Caco-2 (cell line): Measurements from ENCODE around the gene EIF2B1. TPM values are rescaled to one million over a fixed set of nuclear protein-coding genes. Genes with fewer than 3 reads are reported as not detected.
A peak's percentile ranks its signal among the peaks of the same experiment; 100 is the strongest.

Source experiments
- BruUV-seq: library from RNA; stranded (reverse); fragments of 400-500 nt; replicated peaks from 2 replicates; lab custom pipeline; 2021; lab: Mats Ljungman, UMichigan
- CTCF ChIA-PET: fragments of 300-600 bp; sonication (Branson Sonifier 250); formaldehyde crosslinking; loops from one replicate; lab custom pipeline; 2022; ENCODE audit warnings: antibody characterized with exemption; lab: Charles Lee
- POLR2A ChIA-PET: fragments of 300-600 bp; sonication (Branson Sonifier 250); formaldehyde crosslinking; loops from one replicate; lab custom pipeline; 2022; ENCODE audit warnings: antibody characterized with exemption; lab: Charles Lee
- DNase-seq, 2 experiments: peaks; one replicate each; pipeline versions ENCODE4 v3.0.0 to v3.0.0-alpha.2; 2020 to 2022
- H3K27me3 ChIP-seq: replicated peaks from 2 replicates; pipeline ENCODE4 v1.6.0; 2011; ENCODE audit warnings: low read length; ENCODE audit not compliant: control insufficient read depth, insufficient read depth
- H3K36me3 ChIP-seq: 2 replicates; pipeline ENCODE4 v1.5.1; 2011; ENCODE audit warnings: low read length; ENCODE audit not compliant: control insufficient read depth, insufficient read depth
- H3K4me1 ChIP-seq: fragments of 250-450 bp; sonication (Bioruptor Pico); 2 replicates; pipeline ENCODE4 v1.5.1; 2020; ENCODE audit warnings: mild to moderate bottlenecking
- H3K4me3 ChIP-seq: 2 replicates; pipeline ENCODE4 v1.5.1; 2011; ENCODE audit warnings: low read depth, mild to moderate bottlenecking, control low read depth, low read length
- H3K9me3 ChIP-seq: fragments of 250-450 bp; sonication (Bioruptor Pico); 2 replicates; pipeline ENCODE4 v1.5.1; 2020; ENCODE audit warnings: mild to moderate bottlenecking, moderate library complexity
- H3K27ac Mint-ChIP-seq: one replicate; pipeline ENCODE4 v1.8.0; 2022; ENCODE audit warnings: mixed read lengths; ENCODE audit not compliant: unreplicated experiment
- H3K27me3 Mint-ChIP-seq: one replicate; pipeline ENCODE4 v1.8.0; 2022; ENCODE audit warnings: mixed read lengths; ENCODE audit not compliant: insufficient read depth, unreplicated experiment
- H3K36me3 Mint-ChIP-seq: one replicate; pipeline ENCODE4 v1.8.0; 2022; ENCODE audit warnings: mild to moderate bottlenecking, mixed read lengths; ENCODE audit not compliant: insufficient read depth, unreplicated experiment
- H3K4me1 Mint-ChIP-seq: one replicate; pipeline ENCODE4 v1.8.0; 2022; ENCODE audit warnings: low read depth, mixed read lengths; ENCODE audit not compliant: unreplicated experiment
- H3K4me3 Mint-ChIP-seq: one replicate; pipeline ENCODE4 v1.8.0; 2022; ENCODE audit warnings: mild to moderate bottlenecking, moderate library complexity, mixed read lengths; ENCODE audit not compliant: unreplicated experiment
- H3K9me3 Mint-ChIP-seq: one replicate; pipeline ENCODE4 v1.8.0; 2022; ENCODE audit warnings: mixed read lengths; ENCODE audit not compliant: unreplicated experiment
- intact Hi-C: fragments of 100-400 bp; cut with micrococcal nuclease; formaldehyde crosslinking; loops from one replicate; pipeline ENCODE4 v1.10.0; 2022; ENCODE audit not compliant: unreplicated experiment
- total RNA-seq: library from RNA; stranded (reverse); gene quantifications from 2 replicates; pipeline ENCODE4 v1.2.3, GENCODE V29; 2022
- TF ChIP-seq, protein P1 (sequence below), 2 experiments: fragments of 200-600 bp in 1 of 2; IDR thresholded peaks; 1 replicate in 1 of 2; 2 replicates in 1 of 2; pipeline versions ENCODE4 v1.5.1 to v1.8.0; 2011 to 2022; ENCODE audit warnings: antibody characterized with exemption in 1 of 2, control low read depth in 1 of 2, inconsistent platforms in 1 of 2, low read depth in 1 of 2, low read length in 1 of 2, mild to moderate bottlenecking in 1 of 2, moderate library complexity in 1 of 2; ENCODE audit not compliant: insufficient read depth in 1 of 2, severe bottlenecking in 1 of 2, unreplicated experiment in 1 of 2

EIF2B1 gene
- total RNA-seq, 1 experiment from 2014 or later, result 62.1 TPM

DNA sequence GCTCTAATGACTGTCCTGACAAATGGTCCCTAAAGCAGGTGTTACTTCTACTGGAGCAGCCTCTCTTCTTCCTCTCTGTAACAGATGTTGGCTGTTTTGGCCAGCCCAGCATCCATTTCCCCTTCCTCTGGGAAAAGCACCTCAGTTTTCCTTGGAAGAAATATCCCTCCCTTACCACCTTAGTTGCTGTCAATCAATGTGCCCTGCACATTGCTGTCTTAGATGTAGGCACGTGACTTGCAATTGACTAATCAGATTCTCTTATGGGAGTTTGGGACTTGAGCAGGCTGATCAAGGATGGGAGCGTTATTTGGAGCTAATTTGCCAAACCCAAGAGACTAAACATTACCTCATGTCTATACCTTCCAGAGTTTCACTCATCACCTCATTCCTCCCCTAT is 61.1 kb downstream of the EIF2B1 start:
- POLR2A ChIA-PET, result interaction anchor here (0.7 kb wide), 1 partner anchor 207 kb away, joined by 3 read pairs; no protein-coding TSS in a partner anchor

DNA sequence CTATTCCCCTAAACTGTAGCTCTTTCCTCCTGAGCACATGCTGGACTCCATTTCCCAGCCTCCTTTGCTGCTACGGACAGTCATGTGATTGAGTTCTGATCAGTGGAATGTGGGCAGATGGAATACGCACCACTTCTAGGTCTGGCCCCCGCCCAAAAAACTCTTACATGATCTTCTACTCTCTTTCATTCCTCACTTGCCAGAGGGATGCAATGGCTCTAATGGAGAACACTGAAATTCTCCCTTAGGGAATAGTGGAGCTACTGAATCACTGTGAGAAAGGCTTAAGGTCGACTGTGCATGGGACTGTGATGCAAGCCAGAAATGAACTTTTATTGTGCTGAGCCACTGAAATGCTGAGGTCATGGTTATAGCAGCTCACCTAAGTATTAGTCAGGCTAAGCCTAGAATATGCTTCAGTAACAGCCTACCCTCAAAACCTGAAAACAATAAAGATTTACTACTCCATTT is 62.1 kb downstream of the EIF2B1 start:
- DNase-seq, result peak; percentile 45 to 48

More for the DNA sequence above, 61.1 kb downstream of the EIF2B1 start:
- TF ChIP-seq, protein P1, sequence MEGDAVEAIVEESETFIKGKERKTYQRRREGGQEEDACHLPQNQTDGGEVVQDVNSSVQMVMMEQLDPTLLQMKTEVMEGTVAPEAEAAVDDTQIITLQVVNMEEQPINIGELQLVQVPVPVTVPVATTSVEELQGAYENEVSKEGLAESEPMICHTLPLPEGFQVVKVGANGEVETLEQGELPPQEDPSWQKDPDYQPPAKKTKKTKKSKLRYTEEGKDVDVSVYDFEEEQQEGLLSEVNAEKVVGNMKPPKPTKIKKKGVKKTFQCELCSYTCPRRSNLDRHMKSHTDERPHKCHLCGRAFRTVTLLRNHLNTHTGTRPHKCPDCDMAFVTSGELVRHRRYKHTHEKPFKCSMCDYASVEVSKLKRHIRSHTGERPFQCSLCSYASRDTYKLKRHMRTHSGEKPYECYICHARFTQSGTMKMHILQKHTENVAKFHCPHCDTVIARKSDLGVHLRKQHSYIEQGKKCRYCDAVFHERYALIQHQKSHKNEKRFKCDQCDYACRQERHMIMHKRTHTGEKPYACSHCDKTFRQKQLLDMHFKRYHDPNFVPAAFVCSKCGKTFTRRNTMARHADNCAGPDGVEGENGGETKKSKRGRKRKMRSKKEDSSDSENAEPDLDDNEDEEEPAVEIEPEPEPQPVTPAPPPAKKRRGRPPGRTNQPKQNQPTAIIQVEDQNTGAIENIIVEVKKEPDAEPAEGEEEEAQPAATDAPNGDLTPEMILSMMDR (IDR thresholded peaks at IDR 0.05; ENCODE audit: insufficient read depth in 1 of 2, low read depth in 1 of 2, low read length in 1 of 2, severe bottlenecking in 1 of 2, unreplicated experiment in 1 of 2), result no peak
- Histone ChIP-seq H3K36me3 (no peaks in the 10 kb centered on the region), H3K4me1 (peaks cover 9% of the 10 kb centered on the region; the same call in 1 of the 2 replicates), H3K27me3 (no peaks in the 10 kb centered on the region), H3K4me3 (no peak overlapping the region), H3K9me3 (no peaks in the 10 kb centered on the region)
- no peaks in the 10 kb centered on the region for H3K36me3 Mint-ChIP-seq
- DNase-seq, result no peak
- H3K4me3 Mint-ChIP-seq, result no peak overlapping the region
- no peak overlapping the region for H3K27ac Mint-ChIP-seq
- intact Hi-C loops, result no loop called here
- no peaks in the 10 kb centered on the region for H3K9me3 Mint-ChIP-seq
- BruUV-seq, result no TSS peak
- CTCF ChIA-PET, result no interaction called here
- no peaks in the 10 kb centered on the region for H3K27me3 Mint-ChIP-seq
- H3K4me1 Mint-ChIP-seq, result peaks cover 7% of the 10 kb centered on the region

More for the DNA sequence above, 62.1 kb downstream of the EIF2B1 start:
- peaks cover 9% of the 10 kb centered on the region; the same call in 1 of the 2 replicates for H3K4me1 ChIP-seq
- ChIA-PET POLR2A (interaction anchor here (0.6 kb wide), 1 partner anchor 207 kb away, joined by 3 read pairs; no protein-coding TSS in a partner anchor), CTCF (interaction anchor here (0.6 to 1.2 kb wide), 2 partner anchors 30 to 205 kb away, joined by 3 to 6 read pairs; no protein-coding TSS in a partner anchor)
- Mint-ChIP-seq H3K27me3 (no peaks in the 10 kb centered on the region), H3K4me1 (peaks cover 7% of the 10 kb centered on the region), H3K27ac (peak overlapping the region; percentile 37), H3K9me3 (no peaks in the 10 kb centered on the region), H3K36me3 (no peaks in the 10 kb centered on the region), H3K4me3 (peak overlapping the region; percentile 26)
- BruUV-seq, result no TSS peak
- TF ChIP-seq, protein P1 (IDR thresholded peaks at IDR 0.05; ENCODE audit: insufficient read depth in 1 of 2, low read depth in 1 of 2, low read length in 1 of 2, severe bottlenecking in 1 of 2, unreplicated experiment in 1 of 2), result no peak
- intact Hi-C loops, result no loop called here
- no peaks in the 10 kb centered on the region for H3K36me3 ChIP-seq
- no peaks in the 10 kb centered on the region for H3K27me3 ChIP-seq
- H3K4me3 ChIP-seq, result no peak overlapping the region
- no peaks in the 10 kb centered on the region for H3K9me3 ChIP-seq

Other genes with a start within 250 kb of the EIF2B1 start
- gene KMT5A, start 249.6 kb downstream of the EIF2B1 start, total RNA-seq, result 64.6 and 79.2 TPM in 2 replicates
- gene RILPL2, start 197.0 kb downstream of the EIF2B1 start, total RNA-seq, result 3.1 and 3.2 TPM in 2 replicates
- 22.0 and 22.7 TPM in 2 replicates for gene SNRNP35, start 175.5 kb downstream of the EIF2B1 start, total RNA-seq
- gene RILPL1, start 100.0 kb downstream of the EIF2B1 start, total RNA-seq, result 16.2 and 17.0 TPM in 2 replicates
- gene TMED2, start 49.1 kb downstream of the EIF2B1 start, total RNA-seq, result 255 TPM in 2 replicates
- 45.4 and 46.3 TPM in 2 replicates for gene DDX55, start 31.6 kb downstream of the EIF2B1 start, total RNA-seq
- 44.8 and 45.6 TPM in 2 replicates for gene GTF2H3, start 143 bp upstream of the EIF2B1 start, total RNA-seq
- 7.3 TPM in 2 replicates for gene TCTN2, start 37.4 kb upstream of the EIF2B1 start, total RNA-seq
- gene ATP6V0A2, start 78.7 kb upstream of the EIF2B1 start, total RNA-seq, result 36.4 and 47.1 TPM in 2 replicates
- 0.16 and 0.45 TPM in 2 replicates for gene DNAH10, start 128.6 kb upstream of the EIF2B1 start, total RNA-seq